ENCODE results near the gene SPOCK1.
A peak's percentile ranks its signal among the peaks of the same experiment; 100 is the strongest.
"Not testable (repeated sequence)": the region's sequence is repeated elsewhere in the genome, so short reads cannot be mapped to it uniquely, and the experiment has no call there.

Gene SPOCK1

DNA sequence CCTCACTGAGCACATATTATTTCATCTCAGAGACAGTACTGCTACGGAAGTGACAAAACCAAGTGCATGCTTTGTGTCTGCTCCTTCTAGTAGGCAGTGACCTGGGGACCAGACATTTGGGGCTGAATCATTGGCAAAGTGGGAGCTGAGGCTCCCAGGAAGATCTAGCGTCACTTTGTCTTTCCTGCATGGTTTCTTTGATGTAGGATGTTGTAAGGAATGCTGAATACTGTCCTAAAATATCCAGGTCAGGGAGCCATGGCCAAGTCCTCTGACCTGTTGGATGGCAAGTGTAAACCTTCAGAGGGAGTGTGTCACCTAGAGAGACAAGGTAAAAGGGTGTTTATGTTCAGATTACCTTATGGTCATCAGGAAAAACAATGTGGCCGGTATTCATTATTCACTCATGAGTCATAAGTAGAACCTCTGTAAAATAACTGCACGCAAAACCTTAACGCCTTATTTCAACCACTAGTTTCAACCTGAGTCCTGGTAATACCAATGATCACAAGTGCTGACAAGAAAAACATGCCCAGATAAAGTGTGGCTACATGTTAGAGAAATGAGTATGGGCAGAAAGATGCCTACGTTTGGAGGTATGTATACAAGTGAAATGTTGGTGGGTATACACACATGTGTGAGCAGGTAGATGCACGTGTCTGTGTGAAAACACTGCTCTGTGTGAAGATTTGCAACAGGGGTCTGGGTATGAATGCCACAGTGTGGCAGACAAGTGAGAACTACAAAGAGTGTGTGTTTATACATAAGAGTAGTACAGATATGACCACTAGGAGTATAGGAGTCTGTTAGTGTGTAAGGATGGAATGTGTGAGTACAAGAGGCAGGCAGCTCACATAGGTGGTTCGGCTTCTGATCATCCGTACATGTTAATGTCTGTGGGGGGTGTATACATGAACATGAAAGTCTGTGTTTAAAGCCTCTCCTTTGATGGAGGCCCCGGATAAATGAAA, 263.9 kb downstream of the SPOCK1 start:
- H3K9ac ChIP-seq (ENCODE audit: low read length), result no peak overlapping the region
- no peaks in the 10 kb centered on the region for H3K4me1 ChIP-seq (ENCODE audit: control insufficient read depth, insufficient read depth, low read length)
- no peaks in the 10 kb centered on the region for H3K36me3 ChIP-seq (ENCODE audit: control insufficient read depth, insufficient read depth, low read length, severe bottlenecking)
- no peak for DNase-seq (ENCODE audit: low read depth)
- H3K9me3 ChIP-seq (ENCODE audit: control insufficient read depth, low read length), result no peaks in the 10 kb centered on the region
- no peak overlapping the region for H3K4me3 ChIP-seq (ENCODE audit: low read length)
- no peaks in the 10 kb centered on the region for H3K27me3 ChIP-seq (replicated peaks; ENCODE audit: control insufficient read depth, insufficient read depth, low read length)

DNA sequence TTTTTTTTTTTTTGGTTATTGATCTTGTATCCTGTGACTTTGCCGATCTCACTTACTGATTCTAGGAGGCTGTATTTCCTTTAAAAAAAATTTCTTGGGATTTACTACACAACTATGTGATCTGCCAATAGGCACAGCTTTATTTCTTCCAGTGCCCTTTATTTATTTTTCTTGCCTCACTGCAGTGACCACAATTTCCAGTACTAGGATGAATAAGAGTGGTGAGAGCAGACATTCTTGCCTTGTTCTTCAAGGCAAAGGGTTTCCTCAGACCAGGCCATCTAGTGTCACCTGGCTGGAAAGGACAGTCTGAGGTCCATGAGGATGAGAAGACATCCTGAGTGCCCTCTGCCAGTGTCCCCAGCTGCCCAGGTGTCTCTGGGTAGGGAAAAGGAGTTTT, 265.4 kb downstream of the SPOCK1 start:
- H3K36me3 ChIP-seq (ENCODE audit: control insufficient read depth, insufficient read depth, low read length, severe bottlenecking), result no peaks in the 10 kb centered on the region
- H3K4me1 ChIP-seq (ENCODE audit: control insufficient read depth, insufficient read depth, low read length), result no peaks in the 10 kb centered on the region
- no peaks in the 10 kb centered on the region for H3K9me3 ChIP-seq (ENCODE audit: control insufficient read depth, low read length)
- DNase-seq (ENCODE audit: low read depth), result no peak
- no peak overlapping the region for H3K9ac ChIP-seq (ENCODE audit: low read length)
- H3K4me3 ChIP-seq (ENCODE audit: low read length), result no peak overlapping the region
- no peaks in the 10 kb centered on the region for H3K27me3 ChIP-seq (replicated peaks; ENCODE audit: control insufficient read depth, insufficient read depth, low read length)

DNA sequence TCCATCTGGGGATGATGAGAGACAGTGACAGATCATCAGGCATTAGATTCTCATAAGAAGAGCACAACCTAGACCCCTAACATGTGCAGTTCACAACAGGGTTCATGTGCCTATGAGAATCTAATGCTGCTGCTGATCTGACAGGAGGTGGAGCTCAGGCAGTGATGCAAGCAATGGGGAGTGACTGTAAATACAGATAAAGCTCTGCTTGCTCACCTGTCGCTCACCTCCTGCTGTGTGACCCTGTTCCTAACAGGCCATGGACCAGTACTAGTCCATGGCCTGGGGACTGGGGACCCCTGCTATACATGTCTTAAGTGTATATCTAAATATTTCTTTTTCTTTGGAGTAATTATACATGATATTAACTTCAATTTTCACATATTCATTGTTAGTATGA, 265.8 kb downstream of the SPOCK1 start:
- not testable (repeated sequence) for H3K4me3 ChIP-seq (ENCODE audit: low read length); H3K27me3 ChIP-seq (replicated peaks; ENCODE audit: control insufficient read depth, insufficient read depth, low read length); DNase-seq (ENCODE audit: low read depth); H3K4me1 ChIP-seq (ENCODE audit: control insufficient read depth, insufficient read depth, low read length); H3K9me3 ChIP-seq (ENCODE audit: control insufficient read depth, low read length); H3K9ac ChIP-seq (ENCODE audit: low read length); H3K36me3 ChIP-seq (ENCODE audit: control insufficient read depth, insufficient read depth, low read length, severe bottlenecking)

DNA sequence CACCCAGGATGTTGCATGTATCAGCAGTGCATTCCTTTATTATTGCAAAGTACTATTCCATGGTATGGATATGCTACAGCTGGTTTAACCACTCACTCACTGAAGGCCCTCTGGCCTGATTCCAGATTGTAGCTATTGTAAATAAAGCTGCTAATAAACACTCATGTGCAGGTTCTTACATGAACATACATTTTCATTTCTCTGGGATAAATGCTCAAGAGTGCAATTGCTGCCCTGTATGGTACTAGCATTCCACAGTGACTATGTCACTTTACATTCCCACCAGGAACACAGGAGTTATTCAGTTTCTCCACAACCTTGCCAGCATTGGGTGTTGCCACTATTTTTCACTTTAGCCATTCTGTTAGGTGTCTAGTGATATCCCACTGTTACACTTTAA, 267.6 kb downstream of the SPOCK1 start:
- Histone ChIP-seq H3K27me3 (replicated peaks; ENCODE audit: control insufficient read depth, insufficient read depth, low read length) (no peaks in the 10 kb centered on the region), H3K9ac (ENCODE audit: low read length) (no peak overlapping the region), H3K4me3 (ENCODE audit: low read length) (no peak overlapping the region), H3K9me3 (ENCODE audit: control insufficient read depth, low read length) (no peaks in the 10 kb centered on the region), H3K4me1 (ENCODE audit: control insufficient read depth, insufficient read depth, low read length) (no peaks in the 10 kb centered on the region), H3K36me3 (ENCODE audit: control insufficient read depth, insufficient read depth, low read length, severe bottlenecking) (no peaks in the 10 kb centered on the region)
- peak; percentile 10 for DNase-seq (ENCODE audit: low read depth)

DNA sequence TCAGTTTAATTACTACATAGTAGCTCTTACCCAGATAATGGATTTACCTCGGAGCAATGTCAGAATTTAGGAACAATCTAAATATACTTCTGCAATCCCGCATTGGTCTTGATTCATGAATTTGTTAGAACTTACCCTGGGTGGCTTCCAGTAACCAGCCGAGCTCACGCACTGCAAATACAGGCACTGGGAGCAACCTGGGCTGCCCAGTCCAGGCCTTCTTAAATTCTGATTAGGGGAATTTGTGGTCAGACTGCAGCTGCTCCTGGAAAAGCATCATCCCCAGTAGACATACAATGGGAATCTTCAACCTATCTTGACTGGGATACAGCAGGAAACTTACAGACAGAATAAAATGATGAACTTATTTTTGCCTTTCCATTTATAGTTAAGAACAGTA, 270.3 kb downstream of the SPOCK1 start:
- no peaks in the 10 kb centered on the region for H3K27me3 ChIP-seq (replicated peaks; ENCODE audit: control insufficient read depth, insufficient read depth, low read length)
- H3K4me3 ChIP-seq (ENCODE audit: low read length), result no peak overlapping the region
- no peak overlapping the region for H3K9ac ChIP-seq (ENCODE audit: low read length)
- H3K4me1 ChIP-seq (ENCODE audit: control insufficient read depth, insufficient read depth, low read length), result no peaks in the 10 kb centered on the region
- DNase-seq (ENCODE audit: low read depth), result no peak
- H3K9me3 ChIP-seq (ENCODE audit: control insufficient read depth, low read length), result no peaks in the 10 kb centered on the region
- no peaks in the 10 kb centered on the region for H3K36me3 ChIP-seq (ENCODE audit: control insufficient read depth, insufficient read depth, low read length, severe bottlenecking)

DNA sequence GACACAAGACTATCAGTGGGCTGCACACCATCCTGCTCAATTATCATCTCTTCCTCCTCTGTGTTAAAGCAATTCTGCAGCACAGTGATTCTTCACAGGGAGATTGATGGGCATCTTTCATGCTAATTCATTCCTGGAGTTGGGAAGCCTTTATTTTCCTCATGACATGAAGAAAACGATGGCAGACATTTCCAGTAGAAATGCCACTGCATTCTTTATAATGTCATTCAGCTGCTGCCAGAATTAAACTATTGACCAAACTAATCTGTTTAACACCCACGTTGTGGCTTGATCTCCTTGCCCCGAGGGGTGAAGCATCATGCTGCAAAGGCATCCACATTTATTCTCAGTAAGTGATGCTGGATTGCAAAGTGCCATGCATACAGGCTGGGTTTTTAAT, 273.0 kb downstream of the SPOCK1 start:
- Histone ChIP-seq H3K4me1 (ENCODE audit: control insufficient read depth, insufficient read depth, low read length) (peaks cover 4% of the 10 kb centered on the region), H3K4me3 (ENCODE audit: low read length) (no peak overlapping the region), H3K9me3 (ENCODE audit: control insufficient read depth, low read length) (no peaks in the 10 kb centered on the region), H3K9ac (ENCODE audit: low read length) (no peak overlapping the region), H3K27me3 (replicated peaks; ENCODE audit: control insufficient read depth, insufficient read depth, low read length) (no peaks in the 10 kb centered on the region), H3K36me3 (ENCODE audit: control insufficient read depth, insufficient read depth, low read length, severe bottlenecking) (no peaks in the 10 kb centered on the region)
- DNase-seq (ENCODE audit: low read depth), result no peak

DNA sequence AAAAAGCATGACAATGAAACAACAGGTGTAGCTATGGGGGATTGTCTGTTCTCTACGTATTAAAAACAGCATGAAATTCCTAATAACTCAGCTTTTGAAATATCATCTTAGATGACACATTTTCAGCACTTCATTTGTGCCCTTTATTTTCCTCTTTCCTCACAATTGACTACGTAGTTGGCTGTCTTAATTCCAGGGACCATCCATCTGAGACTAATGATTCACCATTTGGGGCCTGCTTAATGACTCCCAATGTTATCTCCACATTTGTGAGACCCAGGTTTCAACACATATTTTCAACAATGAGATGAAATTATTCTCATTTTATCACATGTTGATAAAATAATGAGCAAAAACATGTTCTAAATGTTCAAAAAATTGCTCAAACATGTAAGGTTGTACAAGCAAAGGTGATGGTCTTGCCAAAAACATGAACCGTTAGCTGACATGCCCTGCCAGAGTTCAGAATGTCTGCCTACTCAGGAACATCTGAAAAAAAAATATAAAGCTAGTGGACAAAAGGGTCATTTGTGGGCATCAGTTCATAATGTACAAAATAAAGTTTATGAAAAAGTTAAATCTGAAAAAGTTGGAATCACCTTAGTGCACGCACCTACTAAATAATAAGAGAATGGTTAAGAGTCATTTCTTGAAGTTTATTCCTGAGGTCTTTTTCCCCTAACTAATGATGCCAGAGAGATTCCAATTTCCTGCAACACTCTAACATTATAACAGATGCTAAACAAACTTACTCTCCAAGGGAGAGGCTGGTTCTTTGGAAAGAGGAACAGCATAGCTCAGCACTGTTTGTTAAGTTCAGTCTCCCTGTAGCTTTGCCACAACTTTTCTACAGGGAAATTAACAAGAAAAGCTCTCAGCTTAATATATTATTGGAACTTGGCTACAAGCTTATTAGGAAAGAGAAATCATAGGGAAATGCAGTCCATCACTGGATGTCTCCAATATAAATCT, 275.5 kb downstream of the SPOCK1 start:
- Histone ChIP-seq H3K27me3 (replicated peaks; ENCODE audit: control insufficient read depth, insufficient read depth, low read length) (no peaks in the 10 kb centered on the region), H3K4me1 (ENCODE audit: control insufficient read depth, insufficient read depth, low read length) (peaks cover 12% of the 10 kb centered on the region), H3K4me3 (ENCODE audit: low read length) (no peak overlapping the region), H3K9me3 (ENCODE audit: control insufficient read depth, low read length) (no peaks in the 10 kb centered on the region), H3K36me3 (ENCODE audit: control insufficient read depth, insufficient read depth, low read length, severe bottlenecking) (no peaks in the 10 kb centered on the region), H3K9ac (ENCODE audit: low read length) (no peak overlapping the region)
- no peak for DNase-seq (ENCODE audit: low read depth)

DNA sequence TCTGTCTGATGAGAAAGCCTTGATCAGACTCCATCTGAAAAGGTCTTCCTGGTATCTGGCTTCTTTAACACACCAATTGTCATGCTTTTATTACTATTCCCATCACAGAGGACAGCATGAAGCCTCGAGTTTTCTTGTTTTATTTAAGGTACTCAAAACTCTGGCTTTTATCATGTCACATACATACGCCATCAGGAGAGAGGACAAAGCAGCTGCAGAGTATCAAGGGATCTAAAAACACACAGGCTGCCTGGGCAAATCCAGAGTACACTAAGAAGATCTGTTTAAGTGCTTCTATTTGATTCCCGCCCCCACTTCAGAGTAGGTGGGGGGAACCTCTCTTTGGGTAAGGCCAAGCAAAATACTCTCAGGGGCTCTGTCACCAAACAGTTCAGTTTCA, 277.2 kb downstream of the SPOCK1 start:
- Histone ChIP-seq H3K4me3 (ENCODE audit: low read length) (no peak overlapping the region), H3K36me3 (ENCODE audit: control insufficient read depth, insufficient read depth, low read length, severe bottlenecking) (no peaks in the 10 kb centered on the region), H3K27me3 (replicated peaks; ENCODE audit: control insufficient read depth, insufficient read depth, low read length) (no peaks in the 10 kb centered on the region), H3K9ac (ENCODE audit: low read length) (no peak overlapping the region), H3K4me1 (ENCODE audit: control insufficient read depth, insufficient read depth, low read length) (peaks cover 29% of the 10 kb centered on the region), H3K9me3 (ENCODE audit: control insufficient read depth, low read length) (no peaks in the 10 kb centered on the region)
- DNase-seq (ENCODE audit: low read depth), result no peak

DNA sequence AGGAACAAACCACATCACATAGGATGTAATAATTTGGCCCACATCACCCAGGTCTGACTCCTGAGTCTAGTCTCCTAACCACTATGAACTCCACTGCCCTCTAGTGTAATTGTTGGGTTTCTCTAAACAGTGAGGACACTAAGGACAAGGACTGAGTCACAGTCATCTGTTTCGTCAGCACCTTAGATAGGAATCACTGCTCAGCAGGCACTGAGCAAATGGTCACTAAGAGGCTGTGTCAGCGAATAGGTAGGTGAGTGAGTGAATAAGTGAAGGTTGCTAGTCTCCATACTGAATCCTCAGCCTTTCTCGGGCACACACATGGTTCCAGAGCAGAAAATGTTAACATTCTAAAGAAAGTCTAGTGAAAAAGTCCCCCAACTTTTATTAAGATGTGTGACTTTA, 278.6 kb downstream of the SPOCK1 start:
- peak; percentile 80 for DNase-seq (ENCODE audit: low read depth)
- no peak overlapping the region for H3K9ac ChIP-seq (ENCODE audit: low read length)
- H3K9me3 ChIP-seq (ENCODE audit: control insufficient read depth, low read length), result no peaks in the 10 kb centered on the region
- no peak overlapping the region for H3K4me3 ChIP-seq (ENCODE audit: low read length)
- H3K36me3 ChIP-seq (ENCODE audit: control insufficient read depth, insufficient read depth, low read length, severe bottlenecking), result no peaks in the 10 kb centered on the region
- H3K27me3 ChIP-seq (replicated peaks; ENCODE audit: control insufficient read depth, insufficient read depth, low read length), result no peaks in the 10 kb centered on the region
- peaks cover 33% of the 10 kb centered on the region for H3K4me1 ChIP-seq (ENCODE audit: control insufficient read depth, insufficient read depth, low read length)

DNA sequence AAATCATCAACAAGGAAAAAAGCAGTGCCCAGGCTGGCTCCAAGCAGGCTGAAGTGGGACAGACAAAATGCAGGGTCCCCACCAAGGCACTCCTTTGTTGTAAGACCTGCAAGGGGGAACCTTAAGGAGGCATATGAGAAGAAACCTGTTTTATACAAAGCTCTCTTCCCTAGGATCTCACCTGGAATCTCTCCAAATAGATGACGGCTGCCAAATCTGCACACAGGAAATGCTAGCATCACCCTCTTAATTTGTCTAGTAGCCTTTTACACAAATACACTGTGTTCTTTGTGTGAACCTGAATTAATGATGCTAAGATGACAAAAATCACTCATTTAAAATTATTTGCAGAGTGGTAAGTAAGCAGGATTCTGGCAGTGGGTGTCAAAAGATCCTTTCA, 280.2 kb downstream of the SPOCK1 start:
- peaks cover 33% of the 10 kb centered on the region for H3K4me1 ChIP-seq (ENCODE audit: control insufficient read depth, insufficient read depth, low read length)
- H3K36me3 ChIP-seq (ENCODE audit: control insufficient read depth, insufficient read depth, low read length, severe bottlenecking), result no peaks in the 10 kb centered on the region
- H3K4me3 ChIP-seq (ENCODE audit: low read length), result no peak overlapping the region
- H3K27me3 ChIP-seq (replicated peaks; ENCODE audit: control insufficient read depth, insufficient read depth, low read length), result no peaks in the 10 kb centered on the region
- H3K9ac ChIP-seq (ENCODE audit: low read length), result no peak overlapping the region
- H3K9me3 ChIP-seq (ENCODE audit: control insufficient read depth, low read length), result no peaks in the 10 kb centered on the region
- no peak for DNase-seq (ENCODE audit: low read depth)

DNA sequence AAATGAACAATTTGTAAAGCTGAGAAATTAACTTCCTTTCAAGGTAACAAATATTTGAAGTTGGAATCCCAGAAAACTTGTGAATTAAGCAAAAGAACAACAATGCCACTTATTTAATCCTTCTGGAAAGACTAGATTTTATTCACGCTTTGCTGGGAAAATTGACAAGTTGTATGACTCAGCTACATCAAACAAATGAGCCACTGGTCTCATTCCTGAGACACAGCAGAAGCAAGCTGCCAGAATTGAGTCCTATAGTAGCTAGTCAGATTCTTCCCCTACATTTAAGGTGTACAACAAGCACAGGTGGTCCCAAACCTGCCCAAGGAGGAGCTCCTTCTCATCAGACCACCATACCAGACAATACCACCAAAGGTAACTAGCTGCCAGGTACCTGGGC, 280.7 kb downstream of the SPOCK1 start:
- Histone ChIP-seq H3K9me3 (ENCODE audit: control insufficient read depth, low read length) (no peaks in the 10 kb centered on the region), H3K9ac (ENCODE audit: low read length) (no peak overlapping the region), H3K4me3 (ENCODE audit: low read length) (no peak overlapping the region), H3K27me3 (replicated peaks; ENCODE audit: control insufficient read depth, insufficient read depth, low read length) (no peaks in the 10 kb centered on the region), H3K4me1 (ENCODE audit: control insufficient read depth, insufficient read depth, low read length) (peaks cover 29% of the 10 kb centered on the region), H3K36me3 (ENCODE audit: control insufficient read depth, insufficient read depth, low read length, severe bottlenecking) (no peaks in the 10 kb centered on the region)
- peak; percentile 44 for DNase-seq (ENCODE audit: low read depth)
